Neural cell (in vitro differentiated cells): Measurements from ENCODE around the gene RPS6KA3.

ENCODE experiments used
- EP300 ChIP-seq: fragments of 450-650 bp; conservative IDR thresholded peaks from 2 replicates; pipeline ENCODE4 v1.6.1; 2014; ENCODE audit warnings: antibody characterized with exemption, mild to moderate bottlenecking, moderate library complexity; ENCODE audit not compliant: poor library complexity, severe bottlenecking
- EZH2 ChIP-seq: fragments of 200-600, 300-800 bp; shearing (Covaris generic), sonication (generic); IDR thresholded peaks from 2 replicates; pipeline ENCODE4 v1.6.1; 2014; ENCODE audit warnings: antibody characterized with exemption, low read length, borderline replicate concordance, mild to moderate bottlenecking; ENCODE audit not compliant: insufficient read depth, poor library complexity, severe bottlenecking
- MXI1 ChIP-seq: fragments of 450-650 bp; conservative IDR thresholded peaks from 2 replicates; pipeline ENCODE4 v1.6.1; 2014; ENCODE audit warnings: antibody characterized with exemption, mild to moderate bottlenecking; ENCODE audit not compliant: poor library complexity, severe bottlenecking
- POLR2AphosphoS5 ChIP-seq: IDR thresholded peaks from 2 replicates; pipeline ENCODE4 v1.6.1; 2012
- RAD21 ChIP-seq: fragments of 450-650 bp; conservative IDR thresholded peaks from 2 replicates; pipeline ENCODE4 v1.6.1; 2014; ENCODE audit warnings: antibody characterized with exemption, mild to moderate bottlenecking, moderate library complexity
- SMC3 ChIP-seq: fragments of 450-650 bp; conservative IDR thresholded peaks from 2 replicates; pipeline ENCODE4 v1.6.1; 2014; ENCODE audit warnings: antibody characterized with exemption, mild to moderate bottlenecking, moderate library complexity; ENCODE audit not compliant: poor library complexity
- TF ChIP-seq, protein P1 (sequence below): fragments of 450-650 bp; IDR thresholded peaks from 2 replicates; pipeline ENCODE4 v1.5.1; 2014; ENCODE audit warnings: antibody characterized with exemption, mild to moderate bottlenecking, moderate library complexity; ENCODE audit not compliant: poor library complexity, severe bottlenecking
- TF ChIP-seq, protein P2 (sequence below): IDR thresholded peaks from 2 replicates; pipeline ENCODE4 v1.6.1; 2012; ENCODE audit warnings: borderline replicate concordance

- TF ChIP-seq, protein P1, sequence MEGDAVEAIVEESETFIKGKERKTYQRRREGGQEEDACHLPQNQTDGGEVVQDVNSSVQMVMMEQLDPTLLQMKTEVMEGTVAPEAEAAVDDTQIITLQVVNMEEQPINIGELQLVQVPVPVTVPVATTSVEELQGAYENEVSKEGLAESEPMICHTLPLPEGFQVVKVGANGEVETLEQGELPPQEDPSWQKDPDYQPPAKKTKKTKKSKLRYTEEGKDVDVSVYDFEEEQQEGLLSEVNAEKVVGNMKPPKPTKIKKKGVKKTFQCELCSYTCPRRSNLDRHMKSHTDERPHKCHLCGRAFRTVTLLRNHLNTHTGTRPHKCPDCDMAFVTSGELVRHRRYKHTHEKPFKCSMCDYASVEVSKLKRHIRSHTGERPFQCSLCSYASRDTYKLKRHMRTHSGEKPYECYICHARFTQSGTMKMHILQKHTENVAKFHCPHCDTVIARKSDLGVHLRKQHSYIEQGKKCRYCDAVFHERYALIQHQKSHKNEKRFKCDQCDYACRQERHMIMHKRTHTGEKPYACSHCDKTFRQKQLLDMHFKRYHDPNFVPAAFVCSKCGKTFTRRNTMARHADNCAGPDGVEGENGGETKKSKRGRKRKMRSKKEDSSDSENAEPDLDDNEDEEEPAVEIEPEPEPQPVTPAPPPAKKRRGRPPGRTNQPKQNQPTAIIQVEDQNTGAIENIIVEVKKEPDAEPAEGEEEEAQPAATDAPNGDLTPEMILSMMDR = no peak
- TF ChIP-seq SMC3 = no peak
- no peak for TF ChIP-seq EZH2
- TF ChIP-seq, protein P2, sequence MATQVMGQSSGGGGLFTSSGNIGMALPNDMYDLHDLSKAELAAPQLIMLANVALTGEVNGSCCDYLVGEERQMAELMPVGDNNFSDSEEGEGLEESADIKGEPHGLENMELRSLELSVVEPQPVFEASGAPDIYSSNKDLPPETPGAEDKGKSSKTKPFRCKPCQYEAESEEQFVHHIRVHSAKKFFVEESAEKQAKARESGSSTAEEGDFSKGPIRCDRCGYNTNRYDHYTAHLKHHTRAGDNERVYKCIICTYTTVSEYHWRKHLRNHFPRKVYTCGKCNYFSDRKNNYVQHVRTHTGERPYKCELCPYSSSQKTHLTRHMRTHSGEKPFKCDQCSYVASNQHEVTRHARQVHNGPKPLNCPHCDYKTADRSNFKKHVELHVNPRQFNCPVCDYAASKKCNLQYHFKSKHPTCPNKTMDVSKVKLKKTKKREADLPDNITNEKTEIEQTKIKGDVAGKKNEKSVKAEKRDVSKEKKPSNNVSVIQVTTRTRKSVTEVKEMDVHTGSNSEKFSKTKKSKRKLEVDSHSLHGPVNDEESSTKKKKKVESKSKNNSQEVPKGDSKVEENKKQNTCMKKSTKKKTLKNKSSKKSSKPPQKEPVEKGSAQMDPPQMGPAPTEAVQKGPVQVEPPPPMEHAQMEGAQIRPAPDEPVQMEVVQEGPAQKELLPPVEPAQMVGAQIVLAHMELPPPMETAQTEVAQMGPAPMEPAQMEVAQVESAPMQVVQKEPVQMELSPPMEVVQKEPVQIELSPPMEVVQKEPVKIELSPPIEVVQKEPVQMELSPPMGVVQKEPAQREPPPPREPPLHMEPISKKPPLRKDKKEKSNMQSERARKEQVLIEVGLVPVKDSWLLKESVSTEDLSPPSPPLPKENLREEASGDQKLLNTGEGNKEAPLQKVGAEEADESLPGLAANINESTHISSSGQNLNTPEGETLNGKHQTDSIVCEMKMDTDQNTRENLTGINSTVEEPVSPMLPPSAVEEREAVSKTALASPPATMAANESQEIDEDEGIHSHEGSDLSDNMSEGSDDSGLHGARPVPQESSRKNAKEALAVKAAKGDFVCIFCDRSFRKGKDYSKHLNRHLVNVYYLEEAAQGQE = no peak
- TF ChIP-seq POLR2AphosphoS5 = no peak
- TF ChIP-seq EP300 = no peak
- no peak for TF ChIP-seq RAD21
- no peak for TF ChIP-seq MXI1
These were observed 94.8 kb downstream of the RPS6KA3 start for GRCh38 chrX:20171887-20172286.
